ENCODE measurements around the gene SDK1.

- TF ChIP-seq SP1 (IDR thresholded peaks at IDR 0.05) (no peak), FOXK2 (IDR thresholded peaks at IDR 0.05) (no peak)
- TF ChIP-seq, protein P1, sequence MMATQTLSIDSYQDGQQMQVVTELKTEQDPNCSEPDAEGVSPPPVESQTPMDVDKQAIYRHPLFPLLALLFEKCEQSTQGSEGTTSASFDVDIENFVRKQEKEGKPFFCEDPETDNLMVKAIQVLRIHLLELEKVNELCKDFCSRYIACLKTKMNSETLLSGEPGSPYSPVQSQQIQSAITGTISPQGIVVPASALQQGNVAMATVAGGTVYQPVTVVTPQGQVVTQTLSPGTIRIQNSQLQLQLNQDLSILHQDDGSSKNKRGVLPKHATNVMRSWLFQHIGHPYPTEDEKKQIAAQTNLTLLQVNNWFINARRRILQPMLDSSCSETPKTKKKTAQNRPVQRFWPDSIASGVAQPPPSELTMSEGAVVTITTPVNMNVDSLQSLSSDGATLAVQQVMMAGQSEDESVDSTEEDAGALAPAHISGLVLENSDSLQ (IDR thresholded peaks at IDR 0.05), result no peak
These were observed 941.7 kb downstream of the SDK1 start for GRCh38 chr7:4242706-4243105.
